Measurements from ENCODE around the gene AGBL4. TPM values are rescaled to one million over a fixed set of nuclear protein-coding genes. Genes with fewer than 3 reads are reported as not detected.

Gene AGBL4
- total and polyA plus RNA-seq, 9 of the 15 experiments (the other 6 are each of a cell fraction or from before 2014, with no cell fraction given) = 0.11 TPM; not detected in 7

GRCh38 chr1:48794816-48795215, 1228.9 kb downstream of the AGBL4 start:
- no peak overlapping the region for H3K9ac ChIP-seq (ENCODE audit: insufficient read depth in 1 of 2, low read depth in 2 of 2, low read length in 2 of 2)

More at GRCh38 chr1:48794816-48795215, 1228.9 kb downstream of the AGBL4 start:
- no peak for TF ChIP-seq YBX1 (IDR thresholded peaks at IDR 0.05)
- TF ChIP-seq TRIM28 (IDR thresholded peaks at IDR 0.05) = no peak
- no peak for TF ChIP-seq CBX5 (IDR thresholded peaks at IDR 0.05; ENCODE audit: borderline replicate concordance, low read depth)
- no peak for TF ChIP-seq PHB2 (IDR thresholded peaks at IDR 0.05; ENCODE audit: low read depth)
- no peak for TF ChIP-seq ZNF41 (CRISPR knock-in tag; conservative IDR thresholded peaks at IDR 0.05)
- TF ChIP-seq ZNF511 (CRISPR knock-in tag; IDR thresholded peaks at IDR 0.05) = no peak
- no peak for TF ChIP-seq SMARCA4 (IDR thresholded peaks at IDR 0.05)
- no peak for TF ChIP-seq TFAP4 (CRISPR knock-in tag; IDR thresholded peaks at IDR 0.05; ENCODE audit: borderline replicate concordance)
- no peak for TF ChIP-seq NCOA4 (IDR thresholded peaks at IDR 0.05; ENCODE audit: partially characterized antibody)
- TF ChIP-seq XRCC3 (IDR thresholded peaks at IDR 0.05) = no peak
- no peak for TF ChIP-seq CREB3 (tag; conservative IDR thresholded peaks at IDR 0.05; ENCODE audit: low read depth)
- no peak for TF ChIP-seq CREBBP (IDR thresholded peaks at IDR 0.05; ENCODE audit: low read depth, low read length)
- no peak for TF ChIP-seq BACH1 (tag; IDR thresholded peaks at IDR 0.05)
- TF ChIP-seq FOXK2 (conservative IDR thresholded peaks at IDR 0.05 in 1 of 2, IDR thresholded peaks at IDR 0.05 in 1 of 2; ENCODE audit: low read depth in 2 of 2) = no peak
- no peak for TF ChIP-seq TAF7 (tag; IDR thresholded peaks at IDR 0.05)
- no peak for TF ChIP-seq E2F5 (CRISPR knock-in tag; IDR thresholded peaks at IDR 0.05)
- POLR2A ChIA-PET = no interaction called here
- no peaks in the 10 kb centered on the region for H3K36me3 ChIP-seq (ENCODE audit: control insufficient read depth, insufficient read depth, low read length)
- no peaks in the 10 kb centered on the region for H3K9me3 ChIP-seq (replicated peaks; ENCODE audit: control insufficient read depth, insufficient read depth, low read depth, low read length)
- no peaks in the 10 kb centered on the region for H4K20me1 ChIP-seq (replicated peaks; ENCODE audit: control insufficient read depth, insufficient read depth, low read length)
- no TSS peak for BruUV-seq (replicated peaks)
- no peaks in the 10 kb centered on the region for H3K27me3 ChIP-seq (ENCODE audit: control insufficient read depth in 2 of 2, insufficient read depth in 2 of 2, low read length in 2 of 2)
- H2AFZ ChIP-seq (ENCODE audit: low read depth, low read length) = no peak overlapping the region
- no peak overlapping the region for H3K4me2 ChIP-seq (ENCODE audit: insufficient read depth, low read length)
- 0% methylated on average over 1 of the region's 1 CpG for WGBS (ENCODE audit: insufficient coverage, low coverage, missing lambda C conversion rate)
- H3K27ac ChIP-seq (ENCODE audit: extremely low read depth, low read depth, low read length) = no peak overlapping the region
- intact Hi-C loops (cut with micrococcal nuclease) (no loop called here), in situ Hi-C loops (cut with MboI) (no loop called here)
- FAIRE-seq (no peak), ATAC-seq (no peak), DNase-seq (ENCODE audit: extremely low read depth in 1 of 4, low spot score in 3 of 4) (no peak)
- CTCF ChIA-PET (ENCODE audit: low intra/inter-chr PET ratio) = no interaction called here
- H3K9me1 ChIP-seq (ENCODE audit: control insufficient read depth, insufficient read depth, low read length) = no peaks in the 10 kb centered on the region
- H3K79me2 ChIP-seq (ENCODE audit: control insufficient read depth, insufficient read depth, low read length) = no peaks in the 10 kb centered on the region
- no peak overlapping the region for H3K4me3 ChIP-seq
- H3K4me1 ChIP-seq (replicated peaks in 1 of 2; ENCODE audit: control insufficient read depth in 2 of 2, insufficient read depth in 2 of 2, low read length in 2 of 2) = no peaks in the 10 kb centered on the region
